Peyer's patch (tissue), 4 donors: ENCODE measurements around the gene CCL5.

Experiments used
- CTCF ChIP-seq, 6 experiments: fragments of 450-650 bp in 4 of 6; fragments of 200-600 bp in 2 of 6; sonication (generic) in 1 of 6; IDR thresholded peaks; one replicate each; pipeline ENCODE4 v1.5.1; 2017 to 2019; ENCODE audit warnings: antibody characterized with exemption in 6 of 6, mild to moderate bottlenecking in 3 of 6, moderate library complexity in 1 of 6
- POLR2A ChIP-seq, 2 donors: fragments of 450-650 bp; IDR thresholded peaks; one replicate each; pipeline ENCODE4 v1.5.1; 2017; ENCODE audit warnings: antibody characterized with exemption in 2 of 2, mild to moderate bottlenecking in 2 of 2, moderate library complexity in 2 of 2

- no peak for TF ChIP-seq CTCF (IDR thresholded peaks at IDR 0.05)
- TF ChIP-seq POLR2A (IDR thresholded peaks at IDR 0.05), result no peak
Measured at GRCh38 chr17:35872196-35872980, 7.8 kb downstream of the CCL5 start.
